Measurements from ENCODE around the gene PANK2. TPM values are rescaled to one million over a fixed set of nuclear protein-coding genes. Genes with fewer than 3 reads are reported as not detected.

Gene PANK2
- polyA plus RNA-seq, 1 of the 3 experiments (the other 2 are of a cell fraction): 17.7 TPM

DNA sequence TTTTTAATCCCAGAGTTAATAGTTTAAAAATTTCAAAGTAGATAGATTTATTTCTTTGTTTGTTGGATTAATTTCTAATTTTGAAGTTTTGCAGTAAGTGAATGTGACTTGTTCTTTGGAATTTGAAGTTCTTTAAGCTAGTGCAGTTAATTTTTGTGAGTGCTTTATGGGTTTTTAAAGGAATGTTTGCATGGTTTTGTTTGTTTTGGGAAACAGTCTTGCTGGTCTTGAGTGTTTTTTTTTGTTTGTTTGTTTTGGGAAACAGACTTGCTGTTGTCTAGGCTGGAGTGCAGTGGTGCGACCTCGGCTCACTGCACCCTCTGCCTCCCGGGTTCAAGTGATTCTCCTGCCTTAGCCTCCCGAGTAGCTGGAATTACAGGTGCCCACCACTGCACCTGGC lies 9.5 kb downstream of the PANK2 start:
- no peak for DNase-seq
- Histone ChIP-seq H2AFZ (ENCODE audit: low read depth) (no peak overlapping the region), H4K20me1 (ENCODE audit: insufficient read depth) (peaks cover 100% of the 10 kb centered on the region), H3K27me3 (ENCODE audit: insufficient read depth) (no peaks in the 10 kb centered on the region), H3K9me3 (no peaks in the 10 kb centered on the region), H3K36me3 (replicated peaks in 1 of 2; ENCODE audit: control insufficient read depth in 1 of 2, insufficient read depth in 2 of 2, low read length in 1 of 2) (peaks cover 0 to 11% of the 10 kb centered on the region in 2 experiments), H3K27ac (ENCODE audit: low read depth in 2 of 2, low read length in 1 of 2) (no peak overlapping the region), H3K9me2 (no peaks in the 10 kb centered on the region), H3K4me3 (ENCODE audit: low read depth in 2 of 2, low read length in 1 of 2) (no peak overlapping the region), H3K9ac (no peak overlapping the region), H3F3A (replicated peaks; ENCODE audit: insufficient read depth) (peaks cover 34% of the 10 kb centered on the region), H3K4me2 (peak overlapping the region; percentile 12; the same call in 1 of the 2 replicates), H3K79me2 (ENCODE audit: insufficient read depth) (peaks cover 100% of the 10 kb centered on the region), H3K4me1 (ENCODE audit: control insufficient read depth in 1 of 2, insufficient read depth in 2 of 2, low read depth in 1 of 2, low read length in 1 of 2) (peaks cover 0 to 29% of the 10 kb centered on the region in 2 experiments; a peak in 2 of 4 replicates)
- 89% methylated on average over 4 of the region's 4 CpGs for WGBS (ENCODE audit: low lambda C conversion rate)
- TF ChIP-seq SIN3A (IDR thresholded peaks at IDR 0.05; ENCODE audit: borderline replicate concordance, low read depth, low read length): no peak
- TF ChIP-seq, protein P1, sequence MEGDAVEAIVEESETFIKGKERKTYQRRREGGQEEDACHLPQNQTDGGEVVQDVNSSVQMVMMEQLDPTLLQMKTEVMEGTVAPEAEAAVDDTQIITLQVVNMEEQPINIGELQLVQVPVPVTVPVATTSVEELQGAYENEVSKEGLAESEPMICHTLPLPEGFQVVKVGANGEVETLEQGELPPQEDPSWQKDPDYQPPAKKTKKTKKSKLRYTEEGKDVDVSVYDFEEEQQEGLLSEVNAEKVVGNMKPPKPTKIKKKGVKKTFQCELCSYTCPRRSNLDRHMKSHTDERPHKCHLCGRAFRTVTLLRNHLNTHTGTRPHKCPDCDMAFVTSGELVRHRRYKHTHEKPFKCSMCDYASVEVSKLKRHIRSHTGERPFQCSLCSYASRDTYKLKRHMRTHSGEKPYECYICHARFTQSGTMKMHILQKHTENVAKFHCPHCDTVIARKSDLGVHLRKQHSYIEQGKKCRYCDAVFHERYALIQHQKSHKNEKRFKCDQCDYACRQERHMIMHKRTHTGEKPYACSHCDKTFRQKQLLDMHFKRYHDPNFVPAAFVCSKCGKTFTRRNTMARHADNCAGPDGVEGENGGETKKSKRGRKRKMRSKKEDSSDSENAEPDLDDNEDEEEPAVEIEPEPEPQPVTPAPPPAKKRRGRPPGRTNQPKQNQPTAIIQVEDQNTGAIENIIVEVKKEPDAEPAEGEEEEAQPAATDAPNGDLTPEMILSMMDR (IDR thresholded peaks at IDR 0.05): no peak
- TF ChIP-seq ELF1 (IDR thresholded peaks at IDR 0.05): no peak
- no peak for TF ChIP-seq RXRA (IDR thresholded peaks at IDR 0.05; ENCODE audit: borderline replicate concordance, low read depth)
- no peak for TF ChIP-seq NFIC (IDR thresholded peaks at IDR 0.05; ENCODE audit: borderline replicate concordance)
- TF ChIP-seq TAF1 (IDR thresholded peaks at IDR 0.05; ENCODE audit: borderline replicate concordance, low read depth, low read length): no peak
- TF ChIP-seq IRF3 (IDR thresholded peaks at IDR 0.05; ENCODE audit: low read depth, low read length): no peak
- TF ChIP-seq RCOR1 (IDR thresholded peaks at IDR 0.05; ENCODE audit: low read length): no peak
- TF ChIP-seq USF2 (IDR thresholded peaks at IDR 0.05; ENCODE audit: borderline replicate concordance, low read depth, low read length): no peak
- no peak for TF ChIP-seq TEAD4 (IDR thresholded peaks at IDR 0.05; ENCODE audit: borderline replicate concordance, insufficient read depth)
- no peak for TF ChIP-seq MXI1 (IDR thresholded peaks at IDR 0.05; ENCODE audit: low read depth, low read length)
- ChIA-PET CTCF (no interaction called here), POLR2A (no interaction called here)

DNA sequence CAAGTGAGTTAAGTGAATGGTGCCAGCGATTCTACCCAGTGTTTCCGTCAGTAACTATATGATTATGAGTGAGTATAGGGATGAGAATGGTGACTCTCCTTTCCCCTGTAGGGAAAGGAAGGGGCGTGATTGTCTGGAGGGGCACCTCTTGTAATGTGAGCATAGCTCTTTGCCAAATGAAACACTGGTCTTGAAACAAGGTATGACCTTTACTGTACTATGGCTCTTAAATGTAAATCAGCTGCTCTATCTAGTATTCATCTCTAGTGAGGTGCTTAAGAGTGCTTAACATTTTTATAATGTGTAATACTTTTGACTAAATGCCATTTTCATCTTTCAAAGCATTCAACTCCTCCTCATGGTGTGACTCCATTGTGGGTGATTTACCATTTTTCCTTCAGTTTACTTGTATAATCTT lies 11.0 kb downstream of the PANK2 start:
- Histone ChIP-seq H3K79me2 (ENCODE audit: insufficient read depth) (peaks cover 100% of the 10 kb centered on the region), H3K9ac (no peak overlapping the region), H3K4me3 (ENCODE audit: low read depth in 2 of 2, low read length in 1 of 2) (no peak overlapping the region), H3K27me3 (ENCODE audit: insufficient read depth) (no peaks in the 10 kb centered on the region), H2AFZ (ENCODE audit: low read depth) (no peak overlapping the region), H3K4me1 (ENCODE audit: control insufficient read depth in 1 of 2, insufficient read depth in 2 of 2, low read depth in 1 of 2, low read length in 1 of 2) (peaks cover 0 to 22% of the 10 kb centered on the region in 2 experiments; a peak in 2 of 4 replicates), H3K36me3 (replicated peaks in 1 of 2; ENCODE audit: control insufficient read depth in 1 of 2, insufficient read depth in 2 of 2, low read length in 1 of 2) (peaks cover 0 to 8% of the 10 kb centered on the region in 2 experiments), H3K4me2 (0 out of 2 replicates have a peak overlapping the region, but pooled peaks have one; percentile 25), H3K9me2 (no peaks in the 10 kb centered on the region), H3F3A (replicated peaks; ENCODE audit: insufficient read depth) (peaks cover 28% of the 10 kb centered on the region), H3K27ac (ENCODE audit: low read depth in 2 of 2, low read length in 1 of 2) (peak overlapping the region in 1 of 2 experiments; percentile 24; a peak in 1 of 4 replicates), H3K9me3 (no peaks in the 10 kb centered on the region), H4K20me1 (ENCODE audit: insufficient read depth) (peaks cover 100% of the 10 kb centered on the region)
- DNase-seq: no peak
- POLR2A ChIA-PET: no interaction called here
- WGBS (ENCODE audit: low lambda C conversion rate): 81% methylated on average over 3 of the region's 3 CpGs
- CTCF ChIA-PET: interaction anchor here (2.0 kb wide), 1 partner anchor 114 kb away, joined by 4 read pairs; no protein-coding TSS in a partner anchor
- no peak for TF ChIP-seq MEF2A (IDR thresholded peaks at IDR 0.05; ENCODE audit: borderline replicate concordance, low read depth)
- TF ChIP-seq TAF1 (IDR thresholded peaks at IDR 0.05; ENCODE audit: borderline replicate concordance, low read depth, low read length): no peak
- TF ChIP-seq YY1 (IDR thresholded peaks at IDR 0.05; ENCODE audit: low read depth): no peak
- TF ChIP-seq RAD21 (IDR thresholded peaks at IDR 0.05; ENCODE audit: low read length): no peak
- TF ChIP-seq, protein P2, sequence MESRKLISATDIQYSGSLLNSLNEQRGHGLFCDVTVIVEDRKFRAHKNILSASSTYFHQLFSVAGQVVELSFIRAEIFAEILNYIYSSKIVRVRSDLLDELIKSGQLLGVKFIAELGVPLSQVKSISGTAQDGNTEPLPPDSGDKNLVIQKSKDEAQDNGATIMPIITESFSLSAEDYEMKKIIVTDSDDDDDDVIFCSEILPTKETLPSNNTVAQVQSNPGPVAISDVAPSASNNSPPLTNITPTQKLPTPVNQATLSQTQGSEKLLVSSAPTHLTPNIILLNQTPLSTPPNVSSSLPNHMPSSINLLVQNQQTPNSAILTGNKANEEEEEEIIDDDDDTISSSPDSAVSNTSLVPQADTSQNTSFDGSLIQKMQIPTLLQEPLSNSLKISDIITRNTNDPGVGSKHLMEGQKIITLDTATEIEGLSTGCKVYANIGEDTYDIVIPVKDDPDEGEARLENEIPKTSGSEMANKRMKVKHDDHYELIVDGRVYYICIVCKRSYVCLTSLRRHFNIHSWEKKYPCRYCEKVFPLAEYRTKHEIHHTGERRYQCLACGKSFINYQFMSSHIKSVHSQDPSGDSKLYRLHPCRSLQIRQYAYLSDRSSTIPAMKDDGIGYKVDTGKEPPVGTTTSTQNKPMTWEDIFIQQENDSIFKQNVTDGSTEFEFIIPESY (IDR thresholded peaks at IDR 0.05; ENCODE audit: borderline replicate concordance, low read depth): no peak
- TF ChIP-seq IRF3 (IDR thresholded peaks at IDR 0.05; ENCODE audit: low read depth, low read length): no peak
- no peak for TF ChIP-seq ELF1 (IDR thresholded peaks at IDR 0.05)
- no peak for TF ChIP-seq MAX (IDR thresholded peaks at IDR 0.05; ENCODE audit: low read depth)
- TF ChIP-seq RCOR1 (IDR thresholded peaks at IDR 0.05; ENCODE audit: low read length): no peak
- no peak for TF ChIP-seq FOXM1 (IDR thresholded peaks at IDR 0.05; ENCODE audit: low read depth)
